Fibroblast of lung (primary cell): ENCODE results near the gene FCHO2.

Source experiments
- CTCF ChIP-seq, 2 donors: IDR thresholded peaks in 1 of 2; conservative IDR thresholded peaks in 1 of 2; 1 replicate in 1 of 2; 2 replicates in 1 of 2; pipeline ENCODE4 v1.5.1; 2011 to 2012; ENCODE audit warnings: low read length in 2 of 2, control low read depth in 1 of 2, inconsistent platforms in 1 of 2, low read depth in 1 of 2, mild to moderate bottlenecking in 1 of 2
- EZH2 ChIP-seq: IDR thresholded peaks from 2 replicates; pipeline ENCODE4 v1.5.1; 2012; ENCODE audit warnings: low read length, control low read depth, mild to moderate bottlenecking; ENCODE audit errors: missing control alignments

DNA sequence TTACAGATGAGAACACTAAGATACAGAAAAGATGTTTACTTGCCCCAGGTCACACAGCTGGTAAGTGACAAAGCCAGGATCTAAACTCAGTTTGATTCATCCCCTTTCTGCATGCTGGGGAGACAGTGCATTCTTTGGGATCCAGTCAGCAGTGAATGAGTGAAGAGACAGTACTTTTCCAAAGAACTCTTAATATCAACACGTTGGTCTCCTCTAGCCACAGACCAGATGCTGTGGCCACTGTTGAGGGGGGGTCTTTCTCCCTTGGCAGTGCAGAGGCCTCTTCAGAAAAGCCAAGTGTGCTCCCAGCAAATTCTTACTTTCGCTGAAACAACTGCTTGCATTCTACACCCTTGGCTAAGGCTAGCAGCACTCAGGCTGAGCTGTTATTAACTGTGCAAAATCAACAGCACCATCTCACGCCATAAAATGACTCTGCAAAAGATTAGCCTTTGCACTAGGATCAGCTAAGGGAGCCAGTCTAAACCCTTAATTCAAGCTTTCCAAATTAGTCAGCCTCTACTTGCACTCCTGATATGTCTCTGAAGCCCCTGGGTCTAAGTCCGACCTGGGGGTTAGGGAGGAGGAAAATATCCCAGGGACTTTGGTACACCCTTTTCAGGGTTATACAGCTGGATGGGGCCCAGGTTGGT lies 159.7 kb downstream of the FCHO2 start:
- TF ChIP-seq EZH2, result no peak
- no peak for TF ChIP-seq CTCF (conservative IDR thresholded peaks at IDR 0.05 in 1 of 2, IDR thresholded peaks at IDR 0.05 in 1 of 2; ENCODE audit: low read depth in 1 of 2, low read length in 2 of 2)
